HepG2 (cell line): ENCODE data around the gene GORASP2. TPM values are rescaled to one million over a fixed set of nuclear protein-coding genes. Genes with fewer than 3 reads are reported as not detected.

Experiments
- ATAC-seq: fragments of 200-7000 bp; cut with Tn5 transposase; 3 replicates; pipeline ENCODE4 v1.9.1; 2020; ENCODE audit warnings: mild to moderate bottlenecking, moderate library complexity
- BruUV-seq: library from RNA; stranded (reverse); fragments of 400-500 nt; replicated peaks from 2 replicates; lab custom pipeline; 2021; lab: Mats Ljungman, UMichigan
- CTCF ChIA-PET: fragments of 300-600 bp; formaldehyde crosslinking; extraction: SDS; loops from one replicate; lab custom pipeline; 2021; ENCODE audit warnings: low total read pairs, inconsistent platforms, low intra/inter-chr PET ratio; lab: Yijun Ruan, JAX
- POLR2A ChIA-PET: fragments of 350-600 bp; sonication (Branson Sonifier 250); formaldehyde crosslinking; loops from one replicate; lab custom pipeline; 2020; ENCODE audit warnings: antibody characterized with exemption, inconsistent platforms; lab: Yijun Ruan, JAX
- DNase-seq: peaks from one replicate; pipeline ENCODE4 v3.0.0-alpha.2; 2015; ENCODE audit warnings: low spot score
- FAIRE-seq: peaks from 3 replicates; lab custom pipeline; 2011; peaks lifted over from hg19 to GRCh38; lab: Jason Lieb, UNC
- H2AFZ ChIP-seq: one replicate; pipeline ENCODE4 v1.6.1; 2011; ENCODE audit warnings: low read length, inconsistent platforms
- H3K27ac ChIP-seq: fragments of 300-600 bp; 3 replicates; pipeline ENCODE4 v1.8.0; 2011; ENCODE audit warnings: mixed run types, mild to moderate bottlenecking, mixed read lengths, low read length, inconsistent platforms; ENCODE audit not compliant: insufficient read depth; ENCODE audit errors: extremely low read length
- H3K27me3 ChIP-seq, 2 experiments: fragments of 200-600 bp in 1 of 2; 2 replicates in 1 of 2; 3 replicates in 1 of 2; pipeline versions ENCODE4 v1.6.0 to v1.8.0; 2011; ENCODE audit warnings: low read length in 2 of 2, mild to moderate bottlenecking in 2 of 2, moderate library complexity in 2 of 2, inconsistent platforms in 1 of 2; ENCODE audit not compliant: insufficient read depth in 2 of 2, control insufficient read depth in 1 of 2
- H3K36me3 ChIP-seq, 2 experiments: fragments of 200-600 bp in 1 of 2; replicated peaks in 1 of 2; 2 replicates in 1 of 2; 3 replicates in 1 of 2; pipeline versions ENCODE4 v1.5.1 to v1.8.0; 2011; ENCODE audit warnings: low read length in 2 of 2, inconsistent platforms in 1 of 2; ENCODE audit not compliant: insufficient read depth in 2 of 2, control insufficient read depth in 1 of 2
- H3K4me1 ChIP-seq: 2 replicates; pipeline ENCODE4 v1.5.1; 2012; ENCODE audit warnings: low read length, inconsistent platforms; ENCODE audit not compliant: insufficient read depth
- H3K4me2 ChIP-seq: 2 replicates; pipeline ENCODE4 v1.6.0; 2011; ENCODE audit warnings: low read depth, low read length, inconsistent platforms
- H3K4me3 ChIP-seq, 3 experiments: fragments of 200-600 bp in 1 of 3; sonication (generic), shearing (Covaris generic) in 1 of 3; replicated peaks in 1 of 3; 2 replicates each; pipeline ENCODE4 v1.5.1; 2011 to 2016; ENCODE audit warnings: low read length in 3 of 3, inconsistent platforms in 2 of 3, low read depth in 2 of 3, mild to moderate bottlenecking in 2 of 3, control low read depth in 1 of 3, mixed read lengths in 1 of 3; ENCODE audit not compliant: insufficient read depth in 1 of 3
- H3K79me2 ChIP-seq: one replicate; pipeline ENCODE4 v1.6.1; 2011; ENCODE audit warnings: low read length, inconsistent platforms; ENCODE audit not compliant: insufficient read depth
- H3K9ac ChIP-seq: 2 replicates; pipeline ENCODE4 v1.6.0; 2011; ENCODE audit warnings: mild to moderate bottlenecking, low read depth, low read length, inconsistent platforms; ENCODE audit not compliant: insufficient read depth
- H3K9me3 ChIP-seq: 2 replicates; pipeline ENCODE4 v1.5.1; 2012; ENCODE audit warnings: mild to moderate bottlenecking, low read length
- H4K20me1 ChIP-seq: 2 replicates; pipeline ENCODE4 v1.6.0; 2011; ENCODE audit warnings: inconsistent platforms, mild to moderate bottlenecking, low read length, moderate library complexity; ENCODE audit not compliant: insufficient read depth
- GABPB1 ChIP-seq: IDR thresholded peaks from 2 replicates; pipeline ENCODE4 v1.6.1; 2016; ENCODE audit warnings: mild to moderate bottlenecking, missing genetic modification reagents, moderate library complexity, missing compliant biosample characterization
- GLI4 ChIP-seq: sonication (generic); formaldehyde crosslinking; IDR thresholded peaks from 2 replicates; pipeline ENCODE4 v1.5.1; 2020; ENCODE audit warnings: missing genetic modification reagents, mild to moderate bottlenecking, moderate library complexity, borderline replicate concordance
- HCFC1 ChIP-seq: fragments of 150-350 bp; IDR thresholded peaks from 2 replicates; pipeline ENCODE4 v1.6.1; 2014; ENCODE audit warnings: low read depth, low read length
- HOMEZ ChIP-seq: IDR thresholded peaks from 2 replicates; pipeline ENCODE4 v1.6.1; 2016; ENCODE audit warnings: low read depth
- IRX3 ChIP-seq: sonication (generic); formaldehyde crosslinking; IDR thresholded peaks from 2 replicates; pipeline ENCODE4 v1.8.1; 2023; ENCODE audit warnings: mild to moderate bottlenecking, low read depth, missing genetic modification reagents, borderline replicate concordance
- MAFK ChIP-seq, 2 experiments: IDR thresholded peaks in 1 of 2; conservative IDR thresholded peaks in 1 of 2; 2 replicates each; pipeline ENCODE4 v1.6.1; 2011; ENCODE audit warnings: improper control_type of control experiment in 2 of 2, low read length in 2 of 2
- MED1 ChIP-seq: sonication (generic); formaldehyde crosslinking; IDR thresholded peaks from 2 replicates; pipeline ENCODE4 v1.4.0; 2020; ENCODE audit warnings: missing genetic modification reagents
- NCOA2 ChIP-seq: sonication (generic); formaldehyde crosslinking; IDR thresholded peaks from 2 replicates; pipeline ENCODE4 v1.8.0; 2022; ENCODE audit warnings: inconsistent platforms
- PHB2 ChIP-seq: fragments of 450-650 bp; IDR thresholded peaks from 2 replicates; pipeline ENCODE4 v1.6.1; 2018; ENCODE audit not compliant: partially characterized antibody
- STAG1 ChIP-seq: sonication (generic); formaldehyde crosslinking; IDR thresholded peaks from 2 replicates; pipeline ENCODE4 v1.4.0; 2020; ENCODE audit warnings: missing genetic modification reagents
- TAF1 ChIP-seq: sonication (generic); formaldehyde crosslinking; IDR thresholded peaks from 2 replicates; pipeline ENCODE4 v1.4.0; 2020; ENCODE audit warnings: missing genetic modification reagents
- TBL1XR1 ChIP-seq: fragments of 150-350 bp; IDR thresholded peaks from 2 replicates; pipeline ENCODE4 v1.6.1; 2014; ENCODE audit warnings: borderline replicate concordance, low read length; ENCODE audit not compliant: partially characterized antibody
- TOE1 ChIP-seq: sonication (generic); formaldehyde crosslinking; IDR thresholded peaks from 2 replicates; pipeline ENCODE4 v1.4.0; 2020; ENCODE audit warnings: mild to moderate bottlenecking, missing genetic modification reagents
- ZBTB8A ChIP-seq: sonication (generic); formaldehyde crosslinking; IDR thresholded peaks from 2 replicates; pipeline ENCODE4 v1.4.0; 2020; ENCODE audit warnings: mild to moderate bottlenecking, low read depth, missing genetic modification reagents, borderline replicate concordance
- ZNF292 ChIP-seq: sonication (generic); formaldehyde crosslinking; IDR thresholded peaks from 2 replicates; pipeline ENCODE4 v1.8.1; 2022; ENCODE audit warnings: mild to moderate bottlenecking, low read depth, missing genetic modification reagents, borderline replicate concordance
- ZNF350 ChIP-seq: sonication (generic); formaldehyde crosslinking; IDR thresholded peaks from 2 replicates; pipeline ENCODE4 v1.4.0; 2020; ENCODE audit warnings: mild to moderate bottlenecking, low read depth, missing genetic modification reagents, borderline replicate concordance
- ZNF460 ChIP-seq: sonication (generic); formaldehyde crosslinking; IDR thresholded peaks from 2 replicates; pipeline ENCODE4 v1.5.1; 2020; ENCODE audit warnings: missing genetic modification reagents, mild to moderate bottlenecking, borderline replicate concordance
- ZNF761 ChIP-seq: sonication (generic); formaldehyde crosslinking; conservative IDR thresholded peaks from 2 replicates; pipeline ENCODE4 v1.4.0; 2020; ENCODE audit warnings: mild to moderate bottlenecking, missing genetic modification reagents
- WGBS: methylation state at CpG from one replicate; pipeline ENCODE4 v1.1.6; 2017; ENCODE audit warnings: low lambda C conversion rate; 5-methylcytosine and 5-hydroxymethylcytosine counted together
- in situ Hi-C: cut with HindIII; loops from 2 replicates; pipeline ENCODE4 v1.10.0; 2017; ENCODE audit warnings: low pct_unique_long_range_greater_than_20kb; ENCODE audit not compliant: extremely low pct_ligation_motif_present
- intact Hi-C: fragments of 100-400 bp; cut with micrococcal nuclease; formaldehyde crosslinking; loops from one replicate; pipeline ENCODE4 v1.10.0; 2022; ENCODE audit not compliant: unreplicated experiment
- polyA plus RNA-seq, 8 experiments: library from polyadenylated mRNA; depleted of rRNA in 3 of 8; stranded (reverse) in 7 of 8; unstranded in 1 of 8; fragments of >200 nt; fragmentation: Illumina TruSeq in 4 of 8; extraction: Trizol in 4 of 8; gene quantifications; 2 replicates each; pipeline versions ENCODE4 v1.2.1 to v1.2.3, GENCODE V29; 2011 to 2016; ENCODE audit warnings: low read depth in 4 of 8, missing spikeins in 1 of 8, mixed read lengths in 1 of 8; ENCODE audit not compliant: insufficient read depth in 1 of 8
- total RNA-seq, 5 experiments: library from RNA; depleted of rRNA; stranded (reverse); fragments of >200 nt; fragmentation: Illumina TruSeq; extraction: Trizol; gene quantifications; 2 replicates each; pipeline ENCODE4 v1.2.3, GENCODE V29; 2016; ENCODE audit warnings: low read depth in 1 of 5
- TF ChIP-seq, protein P1 (sequence below): sonication (generic); formaldehyde crosslinking; IDR thresholded peaks from 2 replicates; pipeline ENCODE4 v1.8.0; 2022; ENCODE audit warnings: missing genetic modification reagents, mild to moderate bottlenecking, borderline replicate concordance

GORASP2 gene
- total and polyA plus RNA-seq, 2 of the 13 experiments (the other 11 are each of a cell fraction or from before 2014, with no cell fraction given) = 103 to 239 TPM

GRCh38 chr2:170942615-170943014, 13.6 kb downstream of the GORASP2 start:
- peaks cover 100% of the 10 kb centered on the region for H3K79me2 ChIP-seq
- no peak for TF ChIP-seq ZNF350 (CRISPR knock-in tag)
- no peak for TF ChIP-seq GABPB1 (CRISPR knock-in tag)
- no peak for TF ChIP-seq TAF1 (CRISPR knock-in tag)
- no peak for TF ChIP-seq GLI4 (CRISPR knock-in tag)
- TF ChIP-seq ZNF460 = no peak
- TF ChIP-seq, all 625 proteins: peak for 0
- no TSS peak for BruUV-seq
- H3K4me3 ChIP-seq = no peak overlapping the region
- H3K4me2 ChIP-seq = no peak overlapping the region
- FAIRE-seq (no peak), ATAC-seq (no peak), DNase-seq (no peak)
- no peak overlapping the region for H2AFZ ChIP-seq
- POLR2A ChIA-PET = no interaction called here
- CTCF ChIA-PET = no interaction called here
- no peak overlapping the region for H3K27ac ChIP-seq
- no peak overlapping the region for H3K9ac ChIP-seq
- H4K20me1 ChIP-seq = peaks cover 98% of the 10 kb centered on the region
- in situ Hi-C loops (no loop called here), intact Hi-C loops (no loop called here)
- peaks cover 55% of the 10 kb centered on the region for H3K4me1 ChIP-seq
- H3K9me3 ChIP-seq = no peaks in the 10 kb centered on the region
- peaks cover 3 to 59% of the 10 kb centered on the region in 2 experiments for H3K36me3 ChIP-seq
- no peaks in the 10 kb centered on the region for H3K27me3 ChIP-seq
- 94% methylated on average over 4 of the region's 4 CpGs for WGBS

GRCh38 chr2:170943041-170943440, 14.0 kb downstream of the GORASP2 start:
- H3K9me3 ChIP-seq = no peaks in the 10 kb centered on the region
- no peak overlapping the region for H3K9ac ChIP-seq
- WGBS = 82% methylated on average over 1 of the region's 1 CpG
- H3K27me3 ChIP-seq = no peaks in the 10 kb centered on the region
- H3K79me2 ChIP-seq = peaks cover 100% of the 10 kb centered on the region
- peaks cover 5 to 57% of the 10 kb centered on the region in 2 experiments for H3K36me3 ChIP-seq
- ChIA-PET POLR2A (no interaction called here), CTCF (no interaction called here)
- H4K20me1 ChIP-seq = peaks cover 98% of the 10 kb centered on the region
- no peak overlapping the region for H2AFZ ChIP-seq
- no peak overlapping the region for H3K4me3 ChIP-seq
- ATAC-seq (no peak), DNase-seq (no peak), FAIRE-seq (no peak)
- intact Hi-C loops (no loop called here), in situ Hi-C loops (no loop called here)
- BruUV-seq = no TSS peak
- H3K27ac ChIP-seq = no peak overlapping the region
- peaks cover 50% of the 10 kb centered on the region for H3K4me1 ChIP-seq
- H3K4me2 ChIP-seq = no peak overlapping the region
- TF ChIP-seq NCOA2 (CRISPR knock-in tag) (no peak), ZBTB8A (no peak), HCFC1 (no peak), TOE1 (no peak), ZNF761 (CRISPR knock-in tag) (no peak), MED1 (CRISPR knock-in tag) (no peak), STAG1 (CRISPR knock-in tag) (no peak), HOMEZ (CRISPR knock-in tag) (no peak), MAFK (conservative IDR thresholded peaks at IDR 0.05 in 1 of 2, IDR thresholded peaks at IDR 0.05 in 1 of 2; ENCODE audit: low read length in 2 of 2) (no peak), ZNF292 (CRISPR knock-in tag) (no peak), TBL1XR1 (no peak), PHB2 (no peak), IRX3 (CRISPR knock-in tag) (no peak)
- TF ChIP-seq, protein P1, sequence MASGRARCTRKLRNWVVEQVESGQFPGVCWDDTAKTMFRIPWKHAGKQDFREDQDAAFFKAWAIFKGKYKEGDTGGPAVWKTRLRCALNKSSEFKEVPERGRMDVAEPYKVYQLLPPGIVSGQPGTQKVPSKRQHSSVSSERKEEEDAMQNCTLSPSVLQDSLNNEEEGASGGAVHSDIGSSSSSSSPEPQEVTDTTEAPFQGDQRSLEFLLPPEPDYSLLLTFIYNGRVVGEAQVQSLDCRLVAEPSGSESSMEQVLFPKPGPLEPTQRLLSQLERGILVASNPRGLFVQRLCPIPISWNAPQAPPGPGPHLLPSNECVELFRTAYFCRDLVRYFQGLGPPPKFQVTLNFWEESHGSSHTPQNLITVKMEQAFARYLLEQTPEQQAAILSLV = no peak
